Gastrocnemius medialis (tissue), 4 donors: Measurements from ENCODE around the gene VOPP1.

Experiments
- POLR2A ChIP-seq, 2 donors: fragments of 450-650 bp; IDR thresholded peaks; one replicate each; pipeline ENCODE4 v1.6.1; 2017; ENCODE audit warnings: antibody characterized with exemption in 2 of 2, mild to moderate bottlenecking in 2 of 2, moderate library complexity in 2 of 2
- TF ChIP-seq, protein P1 (sequence below), 5 experiments: fragments of 450-650 bp in 3 of 5; fragments of 200-600 bp in 2 of 5; sonication (generic) in 2 of 5; IDR thresholded peaks in 4 of 5; conservative IDR thresholded peaks in 1 of 5; 1 replicate in 4 of 5; 2 replicates in 1 of 5; pipeline ENCODE4 v1.5.1; 2016 to 2019; ENCODE audit warnings: antibody characterized with exemption in 5 of 5, mild to moderate bottlenecking in 3 of 5, moderate library complexity in 3 of 5

- no peak for TF ChIP-seq POLR2A (IDR thresholded peaks at IDR 0.05)
- TF ChIP-seq, protein P1, sequence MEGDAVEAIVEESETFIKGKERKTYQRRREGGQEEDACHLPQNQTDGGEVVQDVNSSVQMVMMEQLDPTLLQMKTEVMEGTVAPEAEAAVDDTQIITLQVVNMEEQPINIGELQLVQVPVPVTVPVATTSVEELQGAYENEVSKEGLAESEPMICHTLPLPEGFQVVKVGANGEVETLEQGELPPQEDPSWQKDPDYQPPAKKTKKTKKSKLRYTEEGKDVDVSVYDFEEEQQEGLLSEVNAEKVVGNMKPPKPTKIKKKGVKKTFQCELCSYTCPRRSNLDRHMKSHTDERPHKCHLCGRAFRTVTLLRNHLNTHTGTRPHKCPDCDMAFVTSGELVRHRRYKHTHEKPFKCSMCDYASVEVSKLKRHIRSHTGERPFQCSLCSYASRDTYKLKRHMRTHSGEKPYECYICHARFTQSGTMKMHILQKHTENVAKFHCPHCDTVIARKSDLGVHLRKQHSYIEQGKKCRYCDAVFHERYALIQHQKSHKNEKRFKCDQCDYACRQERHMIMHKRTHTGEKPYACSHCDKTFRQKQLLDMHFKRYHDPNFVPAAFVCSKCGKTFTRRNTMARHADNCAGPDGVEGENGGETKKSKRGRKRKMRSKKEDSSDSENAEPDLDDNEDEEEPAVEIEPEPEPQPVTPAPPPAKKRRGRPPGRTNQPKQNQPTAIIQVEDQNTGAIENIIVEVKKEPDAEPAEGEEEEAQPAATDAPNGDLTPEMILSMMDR (IDR thresholded peaks at IDR 0.05 in 4 of 5, conservative IDR thresholded peaks at IDR 0.05 in 1 of 5): no peak
These were observed 1.1 kb upstream of the VOPP1 start for GRCh38 chr7:55573234-55573900.
